GM19468 (cell line): ENCODE results near the gene RBM20.

Experiments
- ATAC-seq: cut with Tn5 transposase; IDR thresholded peaks from one replicate; pipeline ENCODE4 v1.9.1; 2021; ENCODE audit warnings: mild to moderate bottlenecking, moderate library complexity, moderate number of reproducible peaks; ENCODE audit not compliant: unreplicated experiment; ENCODE audit errors: extremely low read depth

Gene RBM20

DNA sequence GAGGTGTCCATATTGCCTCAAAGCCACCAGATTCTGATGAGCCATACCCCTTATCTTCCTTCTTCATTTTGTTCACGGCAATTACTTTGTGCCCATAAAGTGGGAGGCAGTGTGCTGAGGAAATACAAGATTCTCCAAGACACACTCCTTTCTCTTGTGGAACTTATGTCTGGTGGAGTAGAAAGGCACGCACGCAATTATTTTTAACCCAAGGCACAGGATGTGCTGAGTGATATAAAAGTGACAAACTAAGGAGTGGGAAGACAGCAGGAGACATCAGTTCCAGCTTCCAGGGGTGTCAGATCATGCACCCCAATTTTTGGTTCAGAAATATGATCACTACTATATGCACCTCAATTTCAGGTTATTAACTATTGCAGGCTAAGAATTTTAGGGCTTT, 132.9 kb downstream of the RBM20 start:
- ATAC-seq, result no peak

DNA sequence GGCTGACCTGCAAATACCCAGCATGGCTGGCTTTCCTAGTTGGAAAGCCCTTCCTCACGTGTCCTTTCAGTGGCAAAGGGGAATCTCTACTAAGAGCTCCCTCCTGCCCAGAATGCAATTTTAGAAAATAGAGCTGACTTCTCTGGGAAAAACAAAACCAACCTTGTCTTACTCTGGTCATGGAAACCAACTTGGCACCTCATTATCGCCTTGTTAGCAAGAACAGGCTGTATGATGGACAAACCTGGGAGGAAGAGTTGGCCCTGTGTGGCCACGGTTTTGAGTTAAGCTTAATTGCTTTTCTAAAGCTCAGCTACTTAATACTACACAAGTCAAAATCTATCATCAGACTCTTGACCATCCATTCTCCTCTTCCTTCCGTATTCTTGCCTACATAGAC, 133.5 kb downstream of the RBM20 start:
- no peak for ATAC-seq

DNA sequence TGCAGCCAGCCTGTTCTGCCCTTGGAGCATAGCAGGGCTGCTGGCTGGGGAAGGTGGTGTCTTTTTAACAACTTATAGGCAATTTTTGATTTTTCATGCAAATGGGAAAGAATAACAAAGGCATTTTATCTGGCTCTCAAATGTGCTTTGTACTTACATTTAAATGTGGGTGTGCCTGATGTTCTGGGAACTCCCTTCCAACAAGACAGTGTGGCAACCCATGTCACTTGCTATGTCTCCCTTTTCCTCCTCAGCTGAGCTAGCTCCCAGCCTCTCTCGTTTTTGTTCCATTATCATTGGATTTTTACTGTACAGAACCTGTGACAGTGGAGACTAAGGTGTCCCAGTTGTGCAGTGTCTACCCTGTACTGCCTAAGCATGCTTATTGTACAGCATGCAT, 134.1 kb downstream of the RBM20 start:
- ATAC-seq, result no peak

DNA sequence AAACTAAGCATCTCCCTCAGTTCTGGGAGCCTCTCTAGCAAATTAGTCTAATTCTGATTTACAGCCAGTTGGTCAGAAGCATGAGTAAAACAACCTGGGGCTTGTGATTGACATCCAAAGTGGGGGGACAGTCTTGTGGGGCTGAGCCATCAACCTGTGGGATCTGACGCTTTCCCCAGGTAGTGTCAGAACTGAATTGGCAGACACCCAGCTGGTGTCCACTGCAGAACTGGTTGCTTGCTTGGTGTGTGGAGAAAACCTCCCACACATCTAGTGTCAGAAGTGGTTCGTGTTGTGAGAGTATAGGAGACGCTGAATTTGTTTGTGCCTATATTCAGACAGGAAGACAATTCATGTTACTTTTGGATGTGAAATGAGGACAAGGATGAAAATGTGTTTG, 135.4 kb downstream of the RBM20 start:
- ATAC-seq, result no peak

DNA sequence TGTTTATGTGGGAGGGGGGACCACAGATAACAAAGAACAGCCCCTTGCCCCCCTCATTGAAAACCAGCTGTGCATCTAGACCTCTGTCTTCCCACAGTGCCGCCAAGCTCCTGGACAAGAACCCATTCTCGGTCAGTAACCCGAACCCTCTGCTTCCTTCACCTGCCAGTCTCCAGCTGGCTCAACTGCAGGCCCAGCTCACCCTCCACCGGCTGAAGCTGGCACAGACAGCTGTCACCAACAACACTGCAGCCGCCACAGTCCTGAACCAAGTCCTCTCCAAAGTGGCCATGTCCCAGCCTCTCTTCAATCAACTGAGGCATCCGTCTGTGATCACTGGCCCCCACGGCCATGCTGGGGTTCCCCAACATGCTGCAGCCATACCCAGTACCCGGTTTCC, 136.6 kb downstream of the RBM20 start:
- no peak for ATAC-seq

DNA sequence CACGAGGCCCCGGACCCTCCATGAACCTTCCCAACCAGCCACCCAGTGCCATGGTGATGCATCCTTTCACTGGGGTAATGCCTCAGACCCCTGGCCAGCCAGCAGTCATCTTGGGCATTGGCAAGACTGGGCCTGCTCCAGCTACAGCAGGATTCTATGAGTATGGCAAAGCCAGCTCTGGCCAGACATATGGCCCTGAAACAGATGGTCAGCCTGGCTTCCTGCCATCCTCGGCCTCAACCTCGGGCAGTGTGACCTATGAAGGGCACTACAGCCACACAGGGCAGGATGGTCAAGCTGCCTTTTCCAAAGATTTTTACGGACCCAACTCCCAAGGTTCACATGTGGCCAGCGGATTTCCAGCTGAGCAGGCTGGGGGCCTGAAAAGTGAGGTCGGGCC, 137.0 kb downstream of the RBM20 start:
- ATAC-seq, result no peak

DNA sequence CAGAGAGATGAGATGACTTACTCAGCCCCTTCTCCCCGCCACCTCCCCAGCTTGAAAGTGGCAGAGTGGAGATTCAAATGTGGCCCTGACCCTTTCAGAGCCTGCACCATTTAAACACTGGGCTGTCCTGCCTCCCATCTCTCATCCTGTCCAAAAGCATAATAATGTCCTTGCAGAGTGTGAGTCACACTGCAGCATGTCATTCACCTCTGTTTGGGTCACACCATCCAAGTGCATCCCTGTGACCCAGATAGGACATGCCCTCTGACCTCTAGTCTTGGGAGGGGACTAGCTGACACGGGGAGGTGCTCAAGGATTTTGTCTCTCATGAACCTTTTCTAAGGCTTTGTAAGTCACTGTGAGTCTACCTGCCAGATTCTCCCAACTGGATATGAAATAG, 138.5 kb downstream of the RBM20 start:
- ATAC-seq, result no peak

DNA sequence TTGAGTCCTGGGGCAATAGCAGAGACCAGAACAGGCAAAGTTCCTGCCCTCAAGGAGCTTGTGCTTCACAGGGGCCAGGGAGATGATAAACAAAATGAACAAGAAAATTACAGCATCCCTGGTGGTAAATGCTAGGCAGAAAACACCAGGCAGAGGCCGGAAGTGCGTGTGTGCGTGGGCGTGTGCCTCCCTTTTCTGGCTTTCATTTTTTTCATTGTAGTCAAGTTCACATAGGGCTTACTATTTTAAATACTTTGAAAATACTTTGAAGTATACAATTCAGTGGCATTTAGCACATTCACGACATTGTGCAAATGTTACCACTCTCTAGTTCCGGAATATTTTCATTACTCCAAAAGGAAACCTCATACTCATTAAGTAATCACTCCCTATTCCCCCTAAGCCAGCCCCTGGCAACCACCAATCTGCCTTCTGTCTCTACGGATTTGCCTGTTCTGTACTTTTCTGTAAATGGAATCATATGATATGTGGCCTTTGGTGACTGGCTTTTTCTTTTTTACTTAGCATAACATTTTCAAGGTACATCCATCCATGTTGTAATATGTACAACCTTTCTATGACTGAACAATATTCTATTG, 139.5 kb downstream of the RBM20 start:
- no peak for ATAC-seq

DNA sequence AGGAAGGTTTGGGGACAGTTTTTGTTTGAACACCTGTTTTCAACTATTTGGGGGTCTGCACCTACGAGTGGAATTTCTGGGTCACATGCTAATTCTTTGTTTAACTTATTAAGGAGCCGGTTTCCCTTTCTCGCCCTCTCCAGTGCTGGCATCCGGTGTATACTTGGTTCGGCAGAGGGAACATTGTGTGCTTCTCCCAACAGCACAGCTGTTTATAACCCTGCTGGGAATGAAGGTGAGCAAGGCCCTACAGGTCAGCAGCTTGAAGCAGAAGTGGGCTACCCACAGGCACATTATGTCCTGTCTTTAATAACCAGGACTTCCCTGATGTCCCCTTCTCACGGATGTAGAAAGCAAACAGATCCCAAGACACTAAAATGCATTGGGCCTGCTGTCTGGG, 140.1 kb downstream of the RBM20 start:
- no peak for ATAC-seq

DNA sequence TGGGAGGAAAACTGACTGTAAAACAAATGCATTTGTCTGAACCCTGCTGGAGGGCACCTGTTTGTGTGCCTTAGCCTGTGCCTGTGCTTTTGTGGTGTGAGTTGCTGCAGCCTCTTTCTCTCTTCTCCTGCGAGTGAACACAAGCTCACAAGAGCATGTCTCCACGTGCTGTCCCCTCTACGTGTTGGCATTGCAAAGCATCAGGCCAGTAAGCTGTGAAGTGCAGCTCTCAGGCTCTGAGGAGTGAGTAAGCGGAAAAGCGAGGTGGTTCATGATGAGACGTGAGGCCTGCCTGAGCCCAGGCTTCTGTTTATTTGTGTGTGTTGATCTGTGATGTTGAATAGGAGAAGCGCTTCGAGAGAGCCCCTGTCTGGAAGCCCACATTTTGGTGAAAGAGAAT, 142.0 kb downstream of the RBM20 start:
- no peak for ATAC-seq

DNA sequence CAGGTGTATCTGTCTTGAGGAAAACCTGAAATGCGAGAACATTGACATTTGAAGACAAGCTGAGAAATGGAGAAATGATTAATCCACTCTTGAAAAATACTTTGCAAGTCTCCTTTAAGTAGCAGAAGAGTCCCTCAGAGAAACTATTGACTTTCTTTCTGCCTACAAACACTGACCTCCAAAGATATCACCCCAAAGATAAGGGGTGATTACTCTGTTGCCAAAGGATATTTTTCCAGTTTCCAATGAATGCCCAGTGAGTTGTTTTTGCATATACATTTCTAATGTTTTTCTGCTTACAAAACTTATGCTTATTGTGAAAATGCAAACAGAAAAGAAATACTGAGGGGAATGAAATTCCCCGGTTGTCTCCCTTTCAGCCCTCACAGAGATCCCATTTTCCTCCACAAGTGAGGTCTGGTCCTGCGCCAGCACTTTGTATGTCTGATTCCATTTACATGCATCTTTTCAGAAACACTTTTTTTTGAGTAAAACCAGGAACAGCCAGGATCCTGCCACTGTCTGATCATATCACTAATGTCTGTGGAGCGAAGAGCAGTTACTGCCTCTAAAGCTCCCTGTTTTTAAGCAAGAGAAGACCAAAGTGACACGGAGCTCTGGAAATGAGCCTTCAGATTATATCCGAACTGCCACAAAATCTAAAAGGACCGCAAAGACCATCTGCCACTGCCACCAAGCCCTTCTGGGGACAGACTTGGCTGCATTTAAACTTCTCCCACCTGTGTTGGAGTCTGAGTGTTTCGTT, 144.7 kb downstream of the RBM20 start:
- ATAC-seq, result no peak

DNA sequence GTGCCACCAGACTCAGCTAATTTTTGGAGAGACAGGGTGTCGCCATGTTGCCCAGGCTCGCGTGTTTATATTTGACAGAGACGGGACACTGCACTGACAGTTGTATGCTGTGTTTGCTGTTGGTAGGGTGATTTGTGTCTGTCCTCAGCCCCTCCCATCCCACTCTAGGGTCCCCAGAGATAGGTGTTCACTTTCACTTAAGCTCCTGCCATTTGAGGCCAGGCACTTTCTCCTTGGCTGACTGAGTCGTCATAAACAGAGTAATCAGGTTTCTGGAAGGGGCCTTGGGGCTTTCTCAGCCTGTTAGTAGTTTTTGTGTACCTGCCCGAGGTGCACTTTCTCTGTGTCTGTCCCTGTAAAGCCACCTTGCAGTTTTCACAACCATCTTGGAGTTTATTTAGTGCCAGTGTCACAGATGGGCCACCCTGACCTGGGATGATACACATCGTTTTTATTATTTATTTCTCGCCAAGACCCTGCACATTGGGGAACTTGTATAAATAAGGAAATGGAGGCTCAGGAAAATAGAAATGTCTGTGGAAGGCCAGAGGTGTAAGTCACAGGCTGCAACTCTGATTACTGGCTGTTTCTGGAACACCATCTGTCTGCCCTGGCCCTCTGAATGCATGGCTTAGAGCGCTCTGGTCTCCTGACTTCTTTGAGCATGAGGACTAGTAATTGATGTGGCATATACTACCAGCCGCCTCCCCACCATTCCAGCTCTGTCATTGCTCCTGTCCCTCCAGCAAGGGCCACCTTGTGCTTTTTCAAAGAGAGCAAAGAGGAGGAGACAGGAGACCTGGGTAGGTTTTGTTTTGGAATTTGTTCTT, 145.7 kb downstream of the RBM20 start:
- no peak for ATAC-seq

DNA sequence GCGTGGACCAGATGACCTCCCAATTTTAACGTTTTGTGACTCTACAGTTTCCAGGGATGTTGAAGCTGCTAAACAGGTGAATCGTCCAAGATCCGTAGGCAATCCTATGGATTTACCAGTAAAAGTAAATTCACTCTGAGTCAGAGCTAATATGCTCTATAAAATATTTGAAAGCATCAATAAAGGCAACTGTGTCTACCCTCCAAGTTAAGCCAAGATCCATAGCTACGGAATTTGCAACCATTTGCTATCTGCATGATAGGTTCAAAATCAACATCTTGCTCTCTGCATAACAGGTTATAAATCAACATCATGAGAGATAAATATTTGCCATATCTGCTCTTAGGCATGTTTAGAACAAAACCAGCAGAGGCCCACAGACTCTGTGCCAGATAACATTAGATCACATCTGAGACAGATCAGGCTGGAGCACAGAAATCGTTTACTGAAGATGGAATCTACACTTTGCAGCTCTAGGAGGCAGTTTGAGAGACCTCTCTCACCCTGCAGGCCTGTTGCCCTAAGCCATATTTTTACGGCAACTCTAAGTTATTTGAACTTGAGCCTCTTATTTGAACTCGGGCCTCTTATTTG, 146.9 kb downstream of the RBM20 start:
- no peak for ATAC-seq

DNA sequence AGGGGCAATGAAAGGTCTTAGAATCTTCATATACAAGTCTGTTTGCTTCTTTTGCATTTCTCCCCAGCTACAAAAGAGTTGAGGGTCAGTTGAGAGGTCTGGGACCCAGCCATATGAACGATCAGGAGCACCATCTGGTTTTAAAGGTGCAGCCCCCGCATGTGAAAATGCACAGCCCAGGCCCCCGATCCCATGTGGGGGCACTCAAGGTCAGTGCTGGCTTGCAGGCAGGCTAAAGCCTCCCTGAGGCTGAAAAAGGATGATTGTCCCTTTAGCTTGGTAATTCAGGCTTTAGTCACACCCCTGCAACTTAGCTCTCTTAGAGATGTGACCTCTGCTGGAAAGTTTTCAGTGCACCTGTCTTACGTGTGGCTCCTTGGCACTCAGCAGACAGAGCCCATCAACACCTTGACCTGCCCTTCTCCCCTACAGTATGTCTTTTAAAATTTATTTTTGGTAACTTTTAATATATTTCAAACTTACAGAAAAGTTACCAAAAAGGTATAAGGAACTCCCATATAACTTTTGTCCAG, 147.5 kb downstream of the RBM20 start:
- ATAC-seq, result no peak

DNA sequence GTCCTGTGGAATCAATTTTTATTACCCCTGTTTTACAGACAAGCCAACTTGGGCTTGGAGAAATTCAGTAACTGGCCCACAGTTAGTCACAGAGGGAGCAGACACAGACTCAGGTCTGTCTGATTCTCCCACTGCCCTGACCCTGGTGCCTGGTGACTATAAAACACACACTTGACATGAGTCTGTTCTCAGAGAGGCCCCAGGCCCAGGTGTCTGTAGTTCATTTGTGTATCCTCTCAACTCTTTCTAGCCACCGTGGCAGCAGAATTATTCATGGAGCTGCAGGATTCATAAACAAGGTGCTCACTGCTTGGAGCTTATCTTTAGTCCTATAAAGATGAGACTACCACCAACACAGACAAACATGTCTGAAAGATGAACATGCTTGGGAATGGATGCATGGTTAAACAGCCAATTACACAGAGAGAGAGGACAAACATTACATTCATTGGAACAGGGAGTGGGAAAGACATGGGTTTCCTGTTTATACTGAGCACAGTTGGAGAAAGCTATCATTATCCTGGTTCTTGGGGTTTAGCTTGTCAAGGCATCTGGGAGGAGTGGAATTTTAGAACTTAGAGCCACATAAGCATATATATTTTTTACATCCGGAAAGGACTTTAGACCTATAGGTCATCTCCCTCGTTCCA, 148.5 kb downstream of the RBM20 start:
- no peak for ATAC-seq

DNA sequence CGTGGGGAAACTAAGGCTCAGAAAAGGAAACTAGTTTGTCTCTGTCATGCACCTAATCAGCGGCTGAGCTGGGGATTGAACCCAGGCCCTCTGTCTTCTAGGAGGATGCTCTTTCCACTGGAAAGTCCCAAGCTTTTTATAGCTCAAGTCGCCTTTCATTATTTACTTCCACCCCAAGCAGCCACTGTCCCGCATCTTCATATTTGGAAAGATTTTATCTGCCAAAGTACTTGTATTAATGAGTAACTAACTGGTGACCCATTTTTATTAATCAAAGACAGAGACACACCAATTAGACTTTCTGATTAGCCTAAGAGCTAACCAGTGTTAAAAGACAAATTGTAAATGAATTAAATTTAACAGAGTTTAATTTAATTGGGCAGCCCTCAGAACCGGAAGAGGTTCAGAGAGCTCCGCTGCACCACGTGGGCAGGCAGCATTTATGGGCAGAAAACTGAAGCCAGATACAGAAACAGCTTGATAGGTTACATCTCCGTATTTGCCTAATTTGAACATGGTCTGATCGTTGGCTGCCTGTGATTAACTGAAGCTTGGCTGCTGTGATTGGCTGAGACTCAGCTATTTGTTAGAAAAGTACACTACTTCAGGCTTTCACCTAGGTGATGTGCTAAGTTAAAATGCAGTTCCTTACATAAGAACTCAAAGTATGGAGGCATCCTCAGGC, 149.1 kb downstream of the RBM20 start:
- no peak for ATAC-seq

DNA sequence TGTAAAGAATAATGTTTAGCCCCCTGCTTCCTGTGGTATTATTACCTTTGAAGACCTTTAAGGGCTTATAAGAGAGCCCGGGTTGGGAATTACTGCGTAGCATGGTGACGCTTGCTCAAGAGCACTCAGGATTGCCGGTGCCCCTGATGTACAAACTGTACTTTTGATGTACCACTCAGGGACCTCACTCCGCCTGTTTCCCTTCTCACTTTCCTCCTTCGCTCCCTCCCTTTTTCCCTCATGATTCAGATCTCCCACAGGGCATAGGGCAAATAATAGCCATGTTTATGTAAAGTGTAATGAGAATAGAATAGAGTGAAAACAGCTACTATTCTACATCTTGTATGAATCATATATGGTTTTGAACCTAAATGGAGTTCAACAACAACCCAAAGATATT, 149.8 kb downstream of the RBM20 start:
- no peak for ATAC-seq

DNA sequence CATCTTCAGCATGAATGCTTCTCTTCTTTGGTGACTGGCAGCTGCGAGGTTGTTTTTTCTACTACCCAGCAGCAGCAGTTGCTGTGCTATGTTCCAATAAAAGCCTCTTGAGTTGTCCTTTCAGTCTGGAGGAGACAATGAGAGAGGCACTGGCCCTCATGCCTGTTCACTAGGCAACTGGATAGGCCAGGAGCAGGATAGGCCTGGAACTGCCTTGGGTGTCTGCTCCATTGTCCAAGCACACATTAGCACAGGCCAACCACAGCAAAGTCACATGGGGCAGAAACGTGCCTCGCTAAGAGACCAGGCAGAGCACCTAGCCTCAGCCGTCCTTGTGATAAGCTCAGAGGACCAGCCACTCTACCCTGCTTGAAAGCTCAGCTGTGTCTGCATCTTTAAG, 150.7 kb downstream of the RBM20 start:
- no peak for ATAC-seq

DNA sequence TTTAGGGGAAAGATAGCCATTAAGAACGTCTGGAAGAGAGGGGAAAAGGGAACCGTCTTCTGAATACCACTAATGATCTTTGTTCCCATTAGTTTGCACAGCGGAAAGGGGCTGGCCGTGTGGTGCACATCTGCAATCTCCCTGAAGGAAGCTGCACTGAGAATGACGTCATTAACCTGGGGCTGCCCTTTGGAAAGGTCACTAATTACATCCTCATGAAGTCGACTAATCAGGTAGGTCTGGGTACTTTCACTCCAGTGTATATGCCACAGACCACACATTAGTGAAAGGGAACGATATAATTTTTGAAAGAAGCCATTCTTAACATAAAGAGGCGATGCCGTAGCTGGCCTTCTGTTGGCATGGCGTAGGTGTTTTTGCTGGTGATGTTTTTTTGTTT, 153.3 kb downstream of the RBM20 start:
- no peak for ATAC-seq

DNA sequence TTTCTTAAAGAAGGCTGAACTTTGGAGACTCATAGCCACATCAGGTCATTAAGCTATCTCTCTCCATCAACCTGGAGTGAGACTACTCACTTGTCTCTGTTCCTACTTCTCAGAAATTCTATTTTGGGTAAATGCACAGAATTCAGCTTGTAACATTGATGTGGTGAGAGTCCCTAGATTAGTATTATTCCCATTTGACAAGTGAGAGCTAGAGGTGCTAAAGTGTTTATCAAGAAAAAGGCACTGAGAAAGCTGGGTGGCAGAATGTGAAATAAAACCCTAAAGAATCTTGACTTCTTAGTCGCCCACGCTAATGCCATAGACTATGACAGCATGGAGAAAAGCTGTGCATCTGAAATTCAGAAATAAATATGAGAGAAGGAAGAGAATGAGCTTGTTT, 154.2 kb downstream of the RBM20 start:
- ATAC-seq, result no peak
